Mesangial cell (primary cell): ENCODE data around the gene MARCKS. TPM values are rescaled to one million over a fixed set of nuclear protein-coding genes. Genes with fewer than 3 reads are reported as not detected.

Source experiments
- total RNA-seq: library from RNA; depleted of rRNA; stranded (reverse); fragments of >200 nt; gene quantifications from 2 replicates; pipeline ENCODE4 v1.2.3, GENCODE V29; 2015

Gene MARCKS, protein sequence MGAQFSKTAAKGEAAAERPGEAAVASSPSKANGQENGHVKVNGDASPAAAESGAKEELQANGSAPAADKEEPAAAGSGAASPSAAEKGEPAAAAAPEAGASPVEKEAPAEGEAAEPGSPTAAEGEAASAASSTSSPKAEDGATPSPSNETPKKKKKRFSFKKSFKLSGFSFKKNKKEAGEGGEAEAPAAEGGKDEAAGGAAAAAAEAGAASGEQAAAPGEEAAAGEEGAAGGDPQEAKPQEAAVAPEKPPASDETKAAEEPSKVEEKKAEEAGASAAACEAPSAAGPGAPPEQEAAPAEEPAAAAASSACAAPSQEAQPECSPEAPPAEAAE
- 100 and 124 TPM in 2 replicates for total RNA-seq

DNA sequence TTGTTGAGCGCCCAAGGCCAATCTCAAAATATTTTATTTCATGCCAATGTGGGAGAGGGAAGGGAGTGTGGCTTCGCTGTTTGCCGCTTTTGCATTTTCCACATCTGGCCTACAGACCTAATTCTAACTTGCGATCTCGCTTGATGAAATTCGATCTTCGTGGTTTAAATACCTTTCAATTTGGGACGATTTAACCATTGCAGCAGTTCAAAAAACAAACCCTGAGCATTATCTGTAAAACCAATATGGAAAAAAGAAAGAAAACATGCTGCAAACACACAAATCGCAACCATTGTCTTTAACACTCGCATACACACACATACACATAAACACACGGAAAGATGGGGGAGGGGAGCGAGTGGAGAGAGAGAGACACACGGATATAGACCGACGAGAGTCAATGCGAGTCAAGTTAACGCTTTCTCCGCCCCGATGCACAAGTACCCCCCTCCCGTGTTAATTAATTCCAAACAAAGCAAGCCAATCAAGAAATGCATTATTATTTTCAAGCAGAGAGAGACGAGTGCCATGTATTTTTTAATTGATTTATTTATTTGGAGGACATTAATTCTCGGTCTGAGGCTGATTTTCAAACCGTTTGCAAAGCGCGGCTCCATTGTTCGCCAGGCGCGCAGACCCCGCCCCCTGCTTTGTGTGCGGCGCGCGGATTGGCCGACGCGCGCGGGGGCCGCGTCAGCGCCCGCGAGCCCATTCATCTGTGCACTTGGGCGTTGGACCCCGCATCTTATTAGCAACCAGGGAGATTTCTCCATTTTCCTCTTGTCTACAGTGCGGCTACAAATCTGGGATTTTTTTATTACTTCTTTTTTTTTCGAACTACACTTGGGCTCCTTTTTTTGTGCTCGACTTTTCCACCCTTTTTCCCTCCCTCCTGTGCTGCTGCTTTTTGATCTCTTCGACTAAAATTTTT, at the start of gene MARCKS:
Gene MARCKS (plus strand): TSS at position 721 of the 931 bp plus-strand sequence. CDS start 401 bp downstream, outside the sequence.

Other genes with a start within 250 kb of the MARCKS start
- gene HDAC2, start 113.8 kb downstream of the MARCKS start, total RNA-seq: 66.0 and 72.0 TPM in 2 replicates